Measurements from ENCODE around the gene NCOA7.

DNA sequence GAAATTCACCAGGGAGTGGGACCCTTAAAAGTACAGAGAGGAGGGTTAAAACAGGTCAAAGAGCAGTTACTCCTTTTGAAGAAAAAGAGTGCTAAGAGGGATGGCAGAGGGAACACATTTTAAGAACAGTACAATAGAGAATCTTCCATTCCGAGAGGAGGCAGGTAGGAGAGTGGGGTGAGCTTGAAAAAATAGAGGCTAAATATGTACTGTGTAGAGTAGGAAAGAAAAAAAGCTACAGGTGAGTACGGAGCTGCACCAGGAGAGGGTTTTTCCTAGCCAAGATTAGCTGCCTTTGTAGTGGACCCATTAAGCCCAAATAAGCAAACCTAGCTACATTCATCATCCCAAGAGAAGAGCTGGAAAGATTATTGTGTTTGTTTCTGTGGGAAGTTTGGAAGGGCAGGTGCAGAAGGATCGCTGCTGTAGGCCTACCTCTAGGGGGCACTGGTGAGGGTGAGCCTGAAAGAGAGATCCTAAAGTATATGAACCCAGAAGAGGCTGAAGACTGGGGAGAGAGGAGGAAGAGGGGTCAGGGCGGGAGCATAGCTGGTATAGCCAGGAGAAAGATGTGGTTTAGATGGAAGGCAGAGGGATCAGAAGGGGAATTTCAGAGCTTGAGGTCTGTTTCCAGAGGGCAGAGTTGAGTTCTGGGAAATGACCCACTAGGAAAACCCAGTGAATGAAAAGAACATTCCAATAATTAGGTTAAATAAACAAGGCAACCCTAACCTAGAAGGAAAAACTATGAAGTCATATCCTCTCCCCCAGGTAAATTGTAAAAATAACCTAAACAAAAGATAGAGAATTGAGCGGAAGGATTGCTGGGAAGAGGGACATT lies 115.6 kb downstream of the NCOA7 start:
- TF ChIP-seq, protein P1, sequence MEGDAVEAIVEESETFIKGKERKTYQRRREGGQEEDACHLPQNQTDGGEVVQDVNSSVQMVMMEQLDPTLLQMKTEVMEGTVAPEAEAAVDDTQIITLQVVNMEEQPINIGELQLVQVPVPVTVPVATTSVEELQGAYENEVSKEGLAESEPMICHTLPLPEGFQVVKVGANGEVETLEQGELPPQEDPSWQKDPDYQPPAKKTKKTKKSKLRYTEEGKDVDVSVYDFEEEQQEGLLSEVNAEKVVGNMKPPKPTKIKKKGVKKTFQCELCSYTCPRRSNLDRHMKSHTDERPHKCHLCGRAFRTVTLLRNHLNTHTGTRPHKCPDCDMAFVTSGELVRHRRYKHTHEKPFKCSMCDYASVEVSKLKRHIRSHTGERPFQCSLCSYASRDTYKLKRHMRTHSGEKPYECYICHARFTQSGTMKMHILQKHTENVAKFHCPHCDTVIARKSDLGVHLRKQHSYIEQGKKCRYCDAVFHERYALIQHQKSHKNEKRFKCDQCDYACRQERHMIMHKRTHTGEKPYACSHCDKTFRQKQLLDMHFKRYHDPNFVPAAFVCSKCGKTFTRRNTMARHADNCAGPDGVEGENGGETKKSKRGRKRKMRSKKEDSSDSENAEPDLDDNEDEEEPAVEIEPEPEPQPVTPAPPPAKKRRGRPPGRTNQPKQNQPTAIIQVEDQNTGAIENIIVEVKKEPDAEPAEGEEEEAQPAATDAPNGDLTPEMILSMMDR (IDR thresholded peaks at IDR 0.05; ENCODE audit: insufficient read depth, low read length, poor library complexity, severe bottlenecking), result peak; percentile 74
- no peak for TF ChIP-seq EZH2phosphoT487 (conservative IDR thresholded peaks at IDR 0.05; ENCODE audit: low read length)

Measured in SU-DHL-6 (cell line).